ENCODE measurements around the gene URB1.
"Not testable (repeated sequence)": the region's sequence is repeated elsewhere in the genome, so short reads cannot be mapped to it uniquely, and the experiment has no call there.

URB1 gene, protein sequence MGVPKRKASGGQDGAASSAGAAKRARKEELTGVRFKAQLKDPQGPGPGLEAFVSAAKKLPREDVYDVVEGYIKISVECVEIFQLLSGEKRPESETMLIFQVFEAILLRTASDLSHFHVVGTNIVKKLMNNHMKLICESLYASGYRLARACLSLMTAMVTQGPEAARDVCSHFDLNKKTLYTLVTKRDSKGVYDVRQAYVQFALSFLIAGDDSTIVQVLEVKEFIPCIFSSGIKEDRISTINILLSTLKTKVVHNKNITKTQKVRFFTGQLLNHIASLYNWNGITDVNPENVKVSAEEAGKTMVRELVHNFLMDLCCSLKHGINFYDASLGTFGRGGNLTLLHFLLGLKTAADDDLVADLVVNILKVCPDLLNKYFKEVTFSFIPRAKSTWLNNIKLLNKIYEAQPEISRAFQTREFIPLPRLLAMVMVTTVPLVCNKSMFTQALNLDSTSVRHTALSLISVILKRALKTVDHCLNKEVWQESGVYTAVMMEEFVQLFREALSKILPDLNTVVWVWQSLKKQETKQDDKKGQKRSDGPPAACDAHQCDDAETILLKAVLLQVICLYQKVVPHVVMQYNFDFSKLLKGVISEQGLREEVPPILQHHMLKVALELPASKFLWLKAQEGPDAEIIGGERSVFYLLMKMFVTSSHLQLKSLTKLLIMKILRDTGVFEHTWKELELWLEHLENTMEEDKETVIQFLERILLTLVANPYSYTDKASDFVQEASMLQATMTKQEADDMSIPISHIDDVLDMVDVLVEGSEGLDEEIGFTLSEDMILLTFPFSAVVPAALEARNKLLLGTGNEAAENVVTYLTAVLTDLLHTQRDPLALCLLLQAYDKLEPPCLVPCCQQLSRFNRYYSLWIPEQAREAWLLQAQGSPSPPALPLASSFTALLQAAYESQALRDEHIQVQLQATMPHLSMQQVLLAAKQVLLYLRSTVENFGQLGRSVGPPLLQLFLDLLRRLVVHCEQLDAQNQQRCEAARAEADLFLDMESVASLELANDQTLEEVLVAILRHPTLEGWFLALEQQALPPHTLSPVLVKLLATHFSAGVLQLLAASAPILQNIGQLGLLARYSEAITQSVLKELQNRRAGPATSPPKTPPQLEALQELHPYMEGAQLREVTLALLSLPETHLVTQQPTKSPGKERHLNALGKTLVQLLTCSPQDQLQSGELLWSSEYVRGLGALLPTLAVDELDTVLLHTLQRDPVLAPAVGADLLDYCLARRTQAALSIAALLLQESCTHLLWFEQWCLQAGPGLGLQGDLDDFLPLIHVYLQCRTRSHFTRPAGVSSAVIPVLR (N-terminal part only)

DNA sequence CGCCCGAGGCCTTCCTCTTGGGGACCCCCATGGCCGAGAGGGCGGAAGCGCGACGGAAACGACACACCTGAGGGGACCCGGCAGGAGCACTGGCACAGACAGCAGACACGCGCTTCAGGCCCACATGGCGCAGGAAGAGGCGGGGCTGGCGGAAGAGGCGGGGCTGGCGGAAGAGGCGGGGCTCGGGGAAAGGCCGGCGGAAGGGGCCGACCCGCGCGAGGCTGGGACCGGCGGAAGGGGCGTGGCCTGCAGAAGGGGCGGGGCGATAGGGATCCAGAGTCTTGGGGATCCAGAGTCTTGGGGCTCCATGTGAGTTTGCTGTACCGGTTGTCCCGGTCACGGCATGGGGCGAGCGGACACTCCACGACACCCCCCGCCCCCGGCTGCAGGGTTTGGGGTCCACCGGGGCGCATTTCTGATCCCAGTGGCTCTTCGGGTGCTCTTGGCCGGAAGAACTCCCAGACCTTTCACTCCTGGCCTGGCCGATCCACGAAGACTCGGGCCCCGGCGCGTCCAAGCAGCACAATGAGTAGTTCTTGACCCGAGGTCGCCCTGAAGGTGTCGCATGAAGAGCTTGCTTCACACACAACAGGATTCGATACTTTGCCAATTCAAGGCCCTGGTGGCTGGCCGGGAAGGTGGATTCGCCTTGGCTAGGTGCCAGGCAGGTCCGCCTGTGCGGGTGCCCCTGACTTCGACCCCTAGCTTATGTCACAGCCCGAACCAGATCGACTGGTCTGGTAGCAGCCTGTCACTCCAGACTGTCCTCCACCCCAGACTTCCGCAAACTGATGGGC lies at the start of gene URB1:
Gene URB1 (minus strand): TSS at position 133 of the 797 bp plus-strand sequence. CDS start 102 bp downstream, at position 31.
- DNase-seq (ENCODE audit: low read depth in 2 of 3, low spot score in 1 of 3), result peak; percentile 86 to 97 (median 94)

DNA sequence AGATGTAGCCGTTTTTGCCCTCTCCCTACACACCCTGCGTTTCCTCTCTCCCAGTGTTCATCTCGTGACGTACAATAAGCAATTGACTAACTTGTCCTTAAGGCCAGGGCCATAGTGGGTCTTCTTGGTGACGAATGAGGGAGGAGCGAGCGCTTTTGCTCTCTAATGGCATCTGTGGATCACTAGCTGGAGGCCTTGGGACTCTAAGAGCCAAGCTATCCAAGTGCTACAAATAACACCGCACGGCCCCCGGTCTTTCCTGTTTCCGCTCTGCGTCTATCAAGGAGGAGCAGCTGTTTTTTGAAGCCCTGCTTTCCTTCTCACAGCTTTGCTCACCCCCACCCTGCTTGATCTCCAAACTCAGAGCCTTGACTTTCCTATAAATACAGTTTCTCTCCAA lies 44.9 kb upstream of the URB1 start:
- DNase-seq (ENCODE audit: low read depth in 2 of 3, low spot score in 1 of 3), result no peak

GRCh38 chr21:32432982-32433660 lies 40.3 kb upstream of the URB1 start:
- not testable (repeated sequence) for DNase-seq (ENCODE audit: low read depth in 2 of 3, low spot score in 1 of 3)

- DNase-seq (ENCODE audit: low read depth in 2 of 3, low spot score in 1 of 3), result no peak
Observed at GRCh38 chr21:32427958-32428623, 35.3 kb upstream of the URB1 start.

GRCh38 chr21:32426592-32427051 lies 33.8 kb upstream of the URB1 start:
- no peak for DNase-seq (ENCODE audit: low read depth in 2 of 3, low spot score in 1 of 3)

DNA sequence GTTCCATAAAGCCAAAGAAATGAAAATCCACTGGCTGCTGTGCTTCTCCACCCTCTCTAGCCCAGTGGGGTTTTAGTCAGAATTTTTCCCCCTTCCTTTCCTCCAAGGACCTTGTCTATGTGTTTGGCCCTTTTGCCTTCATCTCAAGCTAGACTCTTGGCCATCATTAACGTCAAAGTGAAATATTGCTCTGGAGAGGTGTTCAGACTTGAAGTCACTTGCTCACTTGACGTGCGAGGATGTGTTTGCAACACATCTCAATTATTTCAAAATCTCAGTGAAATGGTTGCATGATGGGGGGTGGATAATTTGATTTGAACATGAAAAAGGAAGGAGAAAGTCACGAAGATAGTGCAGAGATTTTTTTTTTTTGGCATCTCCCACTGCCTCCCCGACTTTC lies 33.3 kb upstream of the URB1 start:
- no peak for DNase-seq (ENCODE audit: low read depth in 2 of 3, low spot score in 1 of 3)

DNA sequence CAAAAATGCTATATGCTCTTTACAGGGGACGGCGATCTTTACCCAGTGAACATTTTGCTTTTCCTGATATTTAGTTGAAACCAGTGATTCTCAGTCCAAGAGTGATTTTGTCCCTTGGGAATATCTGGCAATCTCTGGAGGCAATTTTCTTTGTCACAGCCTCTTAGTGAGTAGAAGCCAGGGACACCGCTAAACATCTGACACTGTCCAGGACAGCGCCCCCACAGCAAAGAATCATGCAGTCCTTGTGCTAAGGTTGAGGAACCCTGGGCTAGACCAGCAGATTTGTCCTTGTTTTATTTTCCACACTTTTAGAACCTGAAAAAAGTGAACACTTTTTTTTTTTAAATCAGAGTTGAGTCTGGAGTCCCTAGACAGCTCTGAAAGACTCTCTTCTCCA lies 32.8 kb upstream of the URB1 start:
- no peak for DNase-seq (ENCODE audit: low read depth in 2 of 3, low spot score in 1 of 3)

DNA sequence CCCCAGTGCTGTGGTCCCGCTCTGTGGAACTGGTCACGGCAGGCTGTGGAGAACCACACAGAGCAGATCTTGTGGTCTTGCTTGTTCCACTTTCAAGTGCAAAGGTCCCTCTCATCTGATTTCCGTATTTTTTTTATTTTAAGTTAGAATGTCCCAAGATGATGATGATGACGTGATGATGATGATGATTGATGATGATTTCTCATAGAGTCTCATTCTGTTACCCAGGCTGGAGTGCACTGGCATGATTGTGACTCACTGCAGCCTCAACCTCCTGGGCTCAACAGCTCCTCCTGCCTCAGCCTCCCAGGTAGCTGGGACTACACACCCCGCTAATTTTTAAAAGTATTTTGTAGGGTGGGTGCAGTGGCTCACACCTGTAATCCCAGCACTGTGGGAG lies 31.9 kb upstream of the URB1 start:
- no peak for DNase-seq (ENCODE audit: low read depth in 2 of 3, low spot score in 1 of 3)

- no peak for DNase-seq (ENCODE audit: low read depth in 2 of 3, low spot score in 1 of 3)
Observed at GRCh38 chr21:32424191-32424535, 31.4 kb upstream of the URB1 start.

- no peak for DNase-seq (ENCODE audit: low read depth in 2 of 3, low spot score in 1 of 3)
Observed at GRCh38 chr21:32423320-32424190, 30.7 kb upstream of the URB1 start.

DNA sequence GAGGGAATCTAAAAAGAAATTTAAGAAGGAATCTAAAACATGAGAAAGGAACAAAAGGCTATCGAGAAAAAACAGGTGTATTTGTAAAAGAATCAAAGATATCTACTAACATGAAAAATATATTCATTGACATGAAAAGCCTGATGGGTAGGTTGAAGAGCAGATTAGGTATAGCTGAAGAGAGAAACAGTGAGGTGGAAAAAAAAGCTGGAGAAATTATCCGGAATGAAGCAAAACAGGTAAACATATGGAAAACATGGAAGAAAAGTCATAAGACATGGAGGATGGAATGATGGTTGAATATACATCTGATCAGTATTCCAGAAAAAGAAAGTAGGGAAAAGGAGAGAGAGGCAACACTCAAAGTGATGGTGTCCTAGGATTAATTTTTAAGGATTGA lies 29.3 kb upstream of the URB1 start:
- no peak for DNase-seq (ENCODE audit: low read depth in 2 of 3, low spot score in 1 of 3)

- no peak for DNase-seq (ENCODE audit: low read depth in 2 of 3, low spot score in 1 of 3)
Observed at GRCh38 chr21:32418146-32418545, 25.3 kb upstream of the URB1 start.

DNA sequence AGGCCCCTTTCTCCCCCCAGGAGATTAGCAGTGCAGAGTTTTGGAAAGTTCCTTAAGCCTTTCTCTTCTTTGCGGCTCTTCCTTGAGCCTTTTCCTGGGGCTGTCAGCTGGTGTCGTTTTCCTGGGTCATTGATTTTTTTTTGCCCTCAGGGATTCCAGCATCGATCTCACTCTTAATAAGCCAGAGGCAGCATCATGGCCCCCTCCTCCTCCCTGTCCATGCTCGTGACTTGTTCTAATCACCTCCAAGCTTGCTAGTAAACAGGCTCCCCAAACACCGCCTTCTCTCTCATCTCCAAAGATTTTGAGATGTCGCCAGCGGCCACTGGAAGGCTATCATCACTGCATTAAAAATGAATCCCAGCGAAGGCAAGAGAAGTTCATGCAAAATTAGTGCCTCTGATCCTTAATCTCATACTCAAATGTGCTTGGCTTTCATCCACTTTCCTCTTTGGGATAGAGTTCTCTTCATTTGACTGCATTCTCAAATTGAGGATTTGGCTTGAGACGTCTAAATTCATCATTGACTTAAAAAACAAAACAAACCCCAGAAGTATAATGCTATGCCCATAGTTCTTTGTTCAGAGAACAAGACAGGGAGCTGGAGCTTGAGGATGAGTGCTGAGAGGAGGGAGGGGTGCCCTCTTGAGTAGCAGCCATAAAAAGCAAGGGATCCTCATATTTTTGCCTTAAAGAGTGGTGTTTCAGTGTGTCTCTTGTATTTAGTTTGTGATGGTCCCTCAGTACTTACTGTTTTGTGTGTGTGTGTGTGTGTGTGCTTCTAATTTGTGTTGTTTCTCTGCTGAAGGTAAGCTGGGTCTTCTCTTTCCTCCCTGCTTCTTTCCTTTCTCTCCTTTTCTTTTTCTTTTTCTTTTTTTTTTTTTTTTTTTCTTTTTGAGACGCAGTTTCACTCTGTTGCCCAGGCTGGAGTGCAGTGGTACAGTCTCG lies 22.9 kb upstream of the URB1 start:
- no peak for DNase-seq (ENCODE audit: low read depth in 2 of 3, low spot score in 1 of 3)

- no peak for DNase-seq (ENCODE audit: low read depth in 2 of 3, low spot score in 1 of 3)
Observed at GRCh38 chr21:32414579-32415358, 22.0 kb upstream of the URB1 start.

- DNase-seq (ENCODE audit: low read depth in 2 of 3, low spot score in 1 of 3), result no peak
Observed at GRCh38 chr21:32413697-32414578, 21.1 kb upstream of the URB1 start.
